Fibroblast of gingiva (primary cell): ENCODE data around the gene TKFC.

ENCODE experiments used
- DNase-seq: peaks from one replicate; pipeline ENCODE4 v3.0.0-alpha.2; 2011; ENCODE audit warnings: low read depth

Gene TKFC, protein sequence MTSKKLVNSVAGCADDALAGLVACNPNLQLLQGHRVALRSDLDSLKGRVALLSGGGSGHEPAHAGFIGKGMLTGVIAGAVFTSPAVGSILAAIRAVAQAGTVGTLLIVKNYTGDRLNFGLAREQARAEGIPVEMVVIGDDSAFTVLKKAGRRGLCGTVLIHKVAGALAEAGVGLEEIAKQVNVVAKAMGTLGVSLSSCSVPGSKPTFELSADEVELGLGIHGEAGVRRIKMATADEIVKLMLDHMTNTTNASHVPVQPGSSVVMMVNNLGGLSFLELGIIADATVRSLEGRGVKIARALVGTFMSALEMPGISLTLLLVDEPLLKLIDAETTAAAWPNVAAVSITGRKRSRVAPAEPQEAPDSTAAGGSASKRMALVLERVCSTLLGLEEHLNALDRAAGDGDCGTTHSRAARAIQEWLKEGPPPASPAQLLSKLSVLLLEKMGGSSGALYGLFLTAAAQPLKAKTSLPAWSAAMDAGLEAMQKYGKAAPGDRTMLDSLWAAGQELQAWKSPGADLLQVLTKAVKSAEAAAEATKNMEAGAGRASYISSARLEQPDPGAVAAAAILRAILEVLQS

DNA sequence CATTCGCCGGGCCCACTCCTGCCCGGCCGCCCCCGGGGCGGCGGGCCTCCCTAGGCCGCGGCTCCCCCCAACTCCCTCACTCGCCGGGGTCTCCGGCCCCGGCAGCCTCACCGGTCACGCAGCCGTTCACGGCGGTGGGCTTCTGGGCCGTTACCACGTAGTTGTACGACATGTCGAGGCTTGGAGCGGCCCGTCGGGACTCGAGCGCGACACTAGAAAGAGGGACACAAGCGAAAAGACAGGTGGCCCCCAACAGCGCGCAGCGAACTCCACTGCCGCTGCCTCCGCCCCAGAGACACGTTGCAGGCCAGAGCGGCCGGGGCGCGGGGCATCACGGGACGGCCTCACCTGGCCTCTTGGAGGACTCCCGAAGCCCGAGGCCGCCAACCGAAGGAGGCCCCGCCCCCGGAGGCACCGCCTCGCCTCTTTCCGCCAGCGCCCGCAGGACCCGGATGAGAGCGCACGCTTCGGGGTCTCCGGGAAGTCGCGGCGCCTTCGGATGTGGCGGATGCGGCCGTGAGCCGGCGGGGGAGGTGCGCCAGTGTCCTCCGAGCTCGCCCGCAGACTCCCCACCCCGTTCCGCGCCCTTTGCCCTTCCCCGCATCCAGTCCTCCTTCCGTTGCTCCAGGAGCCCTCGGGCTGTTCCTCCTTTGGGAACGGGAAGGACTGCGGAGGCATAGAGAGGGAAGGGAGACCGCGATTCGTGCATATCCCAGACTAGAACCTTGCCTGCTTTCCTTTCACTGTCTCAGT is at the start of gene TKFC, which contains the start of gene DDB1:
Gene TKFC, plus strand, starts transcription at position 432 of the 753 bp plus-strand sequence. CDS start 1,501 bp downstream, outside the sequence.
Gene DDB1, minus strand, starts transcription at position 309 of the 753 bp plus-strand sequence. Its CDS starts 137 bp downstream, at position 172.
- peak; percentile 89 for DNase-seq

DNA sequence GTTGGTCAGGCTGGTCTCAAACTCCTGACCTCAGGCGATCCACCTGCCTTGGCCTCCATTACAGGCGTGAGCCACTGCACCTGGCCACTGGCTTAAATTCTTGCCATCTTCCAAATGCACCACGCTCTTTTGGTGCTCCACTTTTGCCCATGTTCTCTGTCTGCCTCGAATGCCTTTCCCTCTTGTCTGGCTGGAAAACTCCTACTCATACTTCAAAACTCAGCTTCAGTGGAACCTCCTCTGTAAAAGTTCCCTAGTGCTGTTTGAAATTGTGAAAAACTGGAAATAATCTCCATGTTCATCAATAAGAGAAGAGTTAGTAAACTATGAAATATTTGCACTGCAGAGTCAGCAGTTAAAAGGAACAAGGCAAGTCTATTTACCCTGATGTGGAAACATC is 49.4 kb upstream of the TKFC start:
- DNase-seq = no peak

DNA sequence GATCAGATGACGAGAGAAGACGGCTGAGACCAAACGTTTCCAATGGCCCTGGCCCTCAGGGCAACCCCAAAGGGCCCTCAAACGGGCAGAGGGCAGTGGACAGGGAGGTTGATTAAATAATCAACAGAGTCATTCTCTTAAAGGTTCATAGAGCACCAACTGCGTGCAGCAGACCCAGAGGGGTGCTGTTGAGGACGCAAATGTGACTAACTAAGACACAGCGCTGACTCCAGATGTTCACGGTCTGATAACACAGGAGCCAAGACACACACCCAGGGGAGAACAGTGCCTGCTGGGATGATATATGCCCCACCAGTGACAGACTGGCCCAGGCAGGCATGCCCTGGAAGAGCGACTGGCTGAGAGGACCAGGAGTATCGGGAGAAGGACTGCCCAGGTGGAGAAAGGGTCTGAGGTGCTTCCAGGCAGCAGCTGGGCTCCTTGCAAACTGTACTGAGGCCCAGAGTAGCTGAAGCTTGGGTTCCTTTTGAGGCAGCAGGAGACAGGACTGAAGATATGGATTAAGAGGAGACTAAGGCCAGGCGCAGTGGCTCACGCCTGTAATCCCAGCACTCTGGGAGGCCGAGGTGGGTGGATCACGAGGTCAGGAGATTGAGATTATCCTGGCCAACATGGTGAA is 45.6 kb upstream of the TKFC start:
- no peak for DNase-seq

DNA sequence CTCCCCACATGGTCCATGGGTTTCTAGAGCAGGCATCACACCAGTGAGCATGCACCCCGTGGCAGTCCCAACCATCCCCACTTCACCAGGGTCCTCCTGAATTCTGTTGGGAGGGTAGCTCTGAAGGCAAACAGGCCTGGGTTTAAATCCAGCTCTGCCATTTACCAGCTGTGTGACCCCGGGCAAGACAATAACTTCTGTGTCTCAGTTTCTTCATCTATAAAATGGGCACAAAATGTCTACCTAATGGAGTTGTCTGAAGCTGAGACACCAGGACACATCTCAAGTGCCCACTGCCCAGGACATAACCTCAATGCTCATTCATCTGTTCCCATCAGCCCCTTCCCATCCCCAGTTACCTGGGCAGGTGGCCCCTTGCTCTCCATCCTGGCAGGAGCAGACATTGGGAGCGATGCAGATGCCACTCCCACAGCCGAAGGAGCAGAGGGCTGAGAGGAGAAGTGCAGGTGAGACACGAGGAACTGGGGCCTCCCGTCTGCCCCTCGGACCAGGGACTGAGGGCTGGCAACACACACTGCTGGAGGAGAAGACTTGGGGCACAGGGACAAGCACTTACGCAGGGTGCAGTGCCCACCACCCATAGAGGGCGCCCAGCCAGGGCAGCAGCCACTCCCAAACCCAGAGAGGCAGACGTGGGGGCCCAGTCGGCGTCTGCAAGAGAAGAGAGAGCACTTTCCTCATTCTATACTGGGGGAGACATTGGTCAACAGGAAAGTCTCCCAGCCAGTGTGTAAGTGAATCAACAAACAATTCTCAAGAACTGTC is 41.9 kb upstream of the TKFC start:
- DNase-seq = no peak

DNA sequence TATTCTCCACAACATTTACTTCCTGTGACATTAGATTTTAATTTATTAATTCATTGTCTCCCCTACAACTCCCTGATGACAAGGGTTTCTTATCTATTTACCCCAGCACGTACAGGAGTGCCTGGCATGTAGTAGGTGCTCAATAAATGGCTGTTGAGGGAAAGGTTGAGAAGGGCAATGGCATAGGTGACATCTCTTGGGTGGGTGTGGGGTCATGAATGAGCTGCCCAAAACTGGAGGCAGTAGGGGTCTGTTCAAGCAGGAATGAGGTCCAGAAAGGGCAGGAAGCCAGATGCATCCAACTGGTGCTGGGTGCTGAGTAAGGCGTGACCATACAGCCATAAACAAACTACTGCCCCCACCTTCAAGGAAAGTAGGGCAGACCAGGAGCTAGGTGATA is 40.7 kb upstream of the TKFC start:
- DNase-seq = no peak

DNA sequence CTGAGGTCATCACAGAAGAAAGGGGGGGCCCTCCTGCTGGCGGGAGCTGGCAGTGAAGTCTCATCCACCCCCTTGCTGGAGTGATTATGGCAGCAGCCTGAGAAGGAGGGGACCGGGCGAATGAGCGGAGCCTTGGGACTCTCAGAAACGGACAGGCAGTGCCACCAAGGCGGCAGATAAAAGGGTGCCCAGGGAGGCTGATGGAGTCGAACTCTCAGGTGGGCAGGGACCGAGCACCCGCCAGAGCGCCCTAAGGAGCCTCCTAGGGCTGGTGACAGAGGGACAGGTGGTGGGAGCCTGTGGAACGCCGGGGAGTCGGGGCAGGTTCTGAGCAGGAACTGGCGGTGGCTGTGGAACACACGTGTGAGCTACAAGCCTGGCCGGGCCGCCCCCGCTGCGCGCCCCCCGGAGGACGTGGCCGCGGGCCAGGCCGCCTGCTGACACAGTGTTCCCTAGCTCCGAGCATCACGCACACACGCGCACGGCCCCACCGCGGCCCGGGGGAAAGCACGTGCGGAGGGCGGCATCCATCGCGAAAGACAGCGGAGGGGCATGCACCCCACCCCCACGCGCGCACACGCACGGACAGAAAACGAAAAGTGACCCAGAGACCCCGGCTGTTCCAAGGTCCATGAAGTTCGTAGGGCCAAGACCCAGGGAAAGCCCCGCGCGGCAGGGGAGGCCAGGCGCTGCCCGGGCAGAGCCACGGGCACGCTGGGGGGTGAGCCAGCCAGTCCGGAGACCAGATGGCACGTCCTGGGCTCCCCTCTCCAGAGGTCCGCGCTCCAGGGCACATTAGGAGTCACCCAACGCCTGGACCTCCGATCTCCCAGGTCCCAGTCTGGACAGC is 38.9 kb upstream of the TKFC start:
- peak; percentile 39 for DNase-seq

DNA sequence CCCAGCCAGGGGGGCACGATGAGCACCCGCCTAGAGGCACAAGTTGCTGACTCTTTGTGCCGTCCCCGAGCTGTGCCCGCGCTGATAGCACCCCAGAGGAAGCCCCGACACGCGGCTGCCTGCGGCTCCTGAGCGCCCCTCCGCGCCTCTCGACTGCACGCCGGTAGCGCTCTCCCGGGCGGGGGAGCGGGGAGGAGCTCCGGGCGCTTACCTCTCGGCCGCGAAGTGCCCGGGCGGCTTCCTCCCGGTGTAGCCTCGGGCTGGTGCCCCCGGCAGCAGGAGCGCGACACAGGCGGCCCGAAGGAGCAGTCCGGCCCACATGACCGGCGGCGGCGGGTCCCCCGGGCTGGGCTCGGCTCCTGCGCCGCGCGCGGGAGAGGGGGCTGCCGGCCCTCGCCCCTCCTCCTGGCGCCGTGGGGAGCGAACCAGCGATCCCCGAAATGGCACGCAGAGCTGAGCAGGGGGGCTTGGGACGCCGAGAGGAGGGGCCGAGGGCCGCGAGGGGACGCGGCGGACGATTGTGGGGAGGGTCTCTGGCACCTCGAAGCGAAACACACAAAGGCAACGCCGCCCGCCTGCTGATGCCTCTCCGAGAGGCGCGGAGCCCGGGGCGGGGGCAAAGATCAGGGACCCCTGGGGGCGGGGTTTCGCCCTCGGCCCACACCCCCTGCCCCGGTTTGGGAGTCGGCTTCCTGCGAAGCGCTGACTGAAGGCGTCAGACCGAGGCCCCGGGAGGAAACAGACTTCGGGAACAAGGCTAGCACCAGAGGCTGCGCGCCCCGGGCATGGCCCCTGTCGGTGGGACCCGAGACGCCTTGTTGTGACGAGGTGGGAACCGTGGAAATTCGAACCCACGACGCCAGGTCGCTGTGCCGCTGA is 38.1 kb upstream of the TKFC start, which contains the start of gene VWCE:
Gene VWCE, minus strand, starts transcription at position 600 of the 879 bp plus-strand sequence. Its CDS starts 279 bp downstream, at position 321.
- peak; percentile 28 for DNase-seq

DNA sequence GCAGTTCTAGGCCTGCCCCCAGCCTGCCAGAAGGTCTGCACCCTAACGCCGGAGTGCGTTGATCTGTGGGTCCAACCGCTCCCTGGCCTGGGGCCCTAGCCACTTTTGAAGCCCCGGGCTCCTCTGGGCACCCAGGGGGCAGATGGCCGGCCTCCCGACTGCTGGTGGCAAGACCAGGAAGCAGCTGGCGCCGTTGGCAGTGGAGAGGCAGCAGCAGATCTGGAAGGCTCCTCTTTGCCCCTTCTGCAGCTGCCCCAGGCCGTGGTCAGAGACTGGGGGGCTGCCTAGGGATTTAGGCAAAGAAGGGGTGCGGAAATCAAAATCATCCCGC is 37.5 kb upstream of the TKFC start:
- DNase-seq = no peak

DNA sequence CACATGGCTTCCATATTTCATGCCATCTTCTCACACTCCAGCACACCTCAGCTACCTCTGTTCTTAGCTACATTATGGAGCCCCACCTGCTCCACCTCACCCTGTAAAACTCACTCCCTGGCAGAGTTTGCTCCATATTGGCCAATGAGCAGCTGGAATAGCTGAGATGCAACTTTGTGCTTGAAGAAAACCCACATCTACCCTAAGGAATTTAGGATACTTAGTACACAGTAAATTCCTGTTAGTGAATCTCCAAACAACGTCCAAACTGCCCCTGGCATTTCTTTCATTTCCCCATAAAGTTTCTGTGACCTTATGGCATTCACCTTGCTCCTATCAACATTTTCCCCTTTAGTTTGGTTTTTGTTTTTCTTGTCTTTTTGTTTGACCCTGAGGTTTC is 35.7 kb upstream of the TKFC start:
- no peak for DNase-seq

DNA sequence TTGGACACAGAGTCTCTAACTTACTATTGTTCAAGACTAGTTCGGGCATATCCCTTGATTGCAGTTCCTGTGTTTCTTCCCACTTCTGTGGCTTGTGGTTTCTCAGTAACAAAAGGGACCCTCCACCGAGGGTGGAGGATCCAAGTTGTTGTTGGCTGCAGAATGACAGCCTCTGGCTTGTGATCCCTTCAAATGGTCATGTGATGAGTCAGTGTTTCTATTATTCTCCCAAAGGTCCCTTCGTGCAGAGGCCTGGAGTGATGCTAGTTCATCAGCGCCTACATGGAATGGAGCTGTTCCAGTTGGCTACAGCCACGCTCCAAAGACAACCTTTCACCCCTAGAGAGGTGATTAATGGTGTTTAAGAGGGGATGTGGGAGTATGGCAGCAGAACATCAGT is 35.3 kb upstream of the TKFC start:
- DNase-seq = peak; percentile 91

DNA sequence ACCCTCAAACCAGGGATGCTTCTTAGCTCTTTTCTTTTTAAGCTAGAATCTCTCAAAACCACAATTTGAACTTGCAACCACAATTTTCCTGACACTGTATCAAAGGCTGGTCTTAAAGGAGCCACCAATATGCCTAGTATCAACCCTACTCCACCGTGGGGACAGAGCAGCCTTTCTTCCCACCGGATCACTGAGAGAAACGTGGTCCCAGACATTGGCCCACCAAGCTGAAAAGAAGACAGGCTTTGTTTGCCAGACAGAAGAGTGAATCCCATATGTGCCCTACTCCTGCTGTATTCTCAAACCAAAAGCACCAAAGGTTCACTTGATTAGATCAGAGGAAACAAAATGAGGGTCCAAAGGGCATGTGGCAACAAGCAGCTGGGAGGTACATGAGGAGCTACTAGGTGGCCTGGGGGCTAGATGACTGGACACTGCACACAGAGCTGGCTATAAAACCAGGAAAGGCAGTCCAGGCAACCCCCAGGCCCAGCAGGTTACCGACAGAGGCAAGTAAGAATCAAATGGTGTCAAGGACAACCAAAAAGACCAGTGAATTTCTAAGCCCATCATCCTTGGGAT is 34.3 kb upstream of the TKFC start:
- no peak for DNase-seq

DNA sequence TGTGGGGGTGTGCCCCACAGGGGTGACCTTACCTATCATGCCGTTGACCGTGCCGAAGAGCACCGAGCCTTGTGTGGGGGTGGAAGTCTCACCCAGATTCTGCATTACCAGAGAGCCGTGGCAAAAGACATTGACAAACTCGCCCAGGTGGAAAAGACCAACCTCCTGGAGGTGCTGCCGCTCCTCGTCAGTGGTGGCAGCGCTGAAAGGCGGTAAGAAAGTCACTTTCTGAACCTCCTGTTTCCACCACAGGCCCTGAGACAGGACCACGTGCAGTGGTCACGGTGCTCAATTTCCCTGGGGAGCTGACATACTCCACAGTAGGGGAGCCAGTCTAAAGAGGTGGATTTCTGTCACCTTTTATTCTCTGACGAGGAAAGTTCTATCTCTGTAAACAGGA is 30.5 kb upstream of the TKFC start:
- no peak for DNase-seq

DNA sequence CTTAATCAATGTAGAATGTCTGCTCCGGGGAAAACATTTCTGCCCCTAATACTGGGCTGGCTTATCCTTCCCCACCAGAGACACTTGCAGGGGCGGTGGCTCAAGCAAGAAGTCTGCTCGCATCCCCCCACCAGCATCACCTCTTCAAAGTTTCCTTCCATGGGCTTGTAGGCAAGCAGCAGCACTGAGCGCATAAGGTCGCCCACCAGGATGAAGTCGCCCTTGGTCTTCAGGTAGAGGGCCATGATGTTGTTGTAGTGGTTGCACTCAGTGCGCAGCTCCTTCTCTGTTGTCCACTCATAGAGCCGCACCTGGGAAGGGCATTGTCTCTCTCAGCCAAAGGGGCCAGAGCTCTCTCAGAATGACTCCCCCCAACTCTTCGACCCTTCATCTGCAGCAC is 29.3 kb upstream of the TKFC start:
- DNase-seq = no peak

DNA sequence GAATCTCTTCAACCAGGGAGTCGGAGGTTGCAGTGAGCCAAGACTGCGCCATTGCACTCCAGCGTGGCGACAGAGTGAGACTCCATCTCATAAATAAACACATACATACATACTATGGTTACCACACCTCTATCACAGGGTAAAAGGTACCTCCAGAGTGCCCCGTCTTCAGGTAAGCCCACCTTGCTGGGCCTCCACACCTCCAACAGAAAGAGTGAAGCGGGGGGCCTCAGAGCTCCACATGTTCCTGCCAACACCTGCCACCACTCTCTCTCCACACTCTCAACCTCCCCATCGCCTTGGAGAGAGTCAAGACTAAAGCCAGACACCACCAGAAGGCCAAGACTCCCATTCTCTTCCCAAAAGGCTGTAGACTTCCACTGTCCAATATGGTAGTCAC is 27.6 kb upstream of the TKFC start:
- DNase-seq = no peak

DNA sequence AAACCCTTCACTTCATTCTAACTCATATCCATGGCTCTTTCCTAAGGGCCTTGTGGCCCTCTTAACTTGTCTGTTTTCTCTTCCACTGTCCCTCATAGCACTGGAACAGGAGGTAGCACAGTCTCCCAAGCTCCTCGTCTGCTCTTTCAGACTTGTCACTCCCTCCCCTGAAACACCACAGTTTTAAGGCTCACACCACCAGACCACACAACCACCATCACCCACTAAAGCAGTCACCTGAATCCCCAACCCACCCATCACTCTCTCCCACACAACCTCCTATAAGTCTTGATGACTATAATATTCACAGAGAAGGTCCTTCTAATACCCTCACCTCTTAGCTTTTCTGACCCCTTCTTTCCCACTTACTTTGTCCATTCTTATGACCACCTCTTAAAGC is 26.8 kb upstream of the TKFC start:
- DNase-seq = no peak

DNA sequence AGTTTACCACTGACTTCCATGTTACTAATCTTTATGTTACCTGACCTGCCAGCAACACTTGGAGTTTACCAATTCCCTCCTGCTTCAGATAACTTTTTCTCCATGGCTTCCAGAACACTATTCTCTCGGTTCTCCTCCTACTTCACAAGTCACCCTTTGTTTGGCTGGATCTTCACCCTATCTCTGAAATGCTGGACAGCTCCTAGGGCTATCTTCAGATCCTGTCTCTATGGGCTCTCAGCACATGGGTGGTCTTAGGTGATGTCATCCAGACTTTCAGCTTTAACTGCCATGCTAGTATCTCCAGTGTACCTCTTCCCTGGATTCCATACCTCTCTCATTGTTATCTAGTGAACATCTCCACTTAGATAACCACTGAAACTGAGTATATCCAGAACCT is 25.7 kb upstream of the TKFC start:
- no peak for DNase-seq

DNA sequence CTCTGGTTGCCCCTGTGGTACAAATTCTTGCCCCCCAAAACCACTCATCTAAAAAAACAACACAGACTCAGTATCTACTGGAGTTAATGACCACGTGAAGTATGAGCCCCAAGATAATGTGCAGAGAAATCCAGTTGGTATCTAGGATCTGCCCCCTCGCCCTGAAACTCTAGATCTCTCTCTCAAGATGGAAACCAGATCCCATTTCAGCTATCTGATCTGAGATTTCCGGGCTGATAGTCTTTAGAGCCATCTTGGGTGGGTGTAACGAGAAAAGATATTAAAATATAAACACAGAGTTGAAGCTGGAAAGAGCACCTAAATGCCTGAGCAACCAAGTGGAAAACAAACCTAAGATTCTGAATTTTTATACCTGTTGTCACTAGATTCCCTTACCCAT is 23.9 kb upstream of the TKFC start:
- DNase-seq = no peak

DNA sequence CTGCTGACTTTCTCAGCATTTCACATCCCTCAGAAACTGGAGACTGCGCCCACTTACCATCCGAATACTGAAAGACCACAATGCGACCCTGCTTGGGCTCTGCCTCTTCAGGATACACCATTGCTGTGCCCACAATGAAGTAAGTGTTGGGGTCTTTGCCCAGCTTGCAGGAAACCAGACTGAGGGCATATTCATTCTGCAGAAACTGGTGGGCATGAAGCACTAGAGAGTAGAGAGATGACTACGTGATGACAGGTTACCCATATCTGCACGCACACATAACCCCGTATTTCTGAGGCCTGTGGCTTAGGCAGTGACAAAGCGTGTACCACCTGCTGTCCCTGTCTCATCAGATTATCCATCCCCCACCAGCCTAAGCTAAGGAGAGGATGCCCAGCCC is 23.3 kb upstream of the TKFC start:
- no peak for DNase-seq

DNA sequence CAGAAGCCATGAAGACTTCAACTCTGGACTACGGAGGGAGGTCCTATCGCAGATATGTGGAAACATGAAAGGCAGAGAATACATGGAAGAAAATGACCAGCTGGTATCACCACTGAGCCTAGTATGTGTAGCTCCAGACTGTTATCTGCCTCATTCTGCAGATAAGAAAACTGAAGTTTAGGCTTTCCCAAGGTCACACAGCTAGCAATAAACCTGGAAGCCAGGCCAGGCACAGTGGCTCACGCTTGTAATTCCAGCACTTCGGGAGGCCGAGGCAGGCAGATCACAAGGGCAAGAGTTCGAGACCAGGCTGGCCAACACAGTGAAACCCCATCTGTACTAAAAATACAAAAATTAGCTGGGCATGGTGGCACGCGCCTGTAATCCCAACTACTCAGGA is 22.3 kb upstream of the TKFC start:
- no peak for DNase-seq
